Testis (tissue), 5 donors: ENCODE measurements around the gene TFF1. TPM values are rescaled to one million over a fixed set of nuclear protein-coding genes. Genes with fewer than 3 reads are reported as not detected.

Source experiments
- DNase-seq: peaks from one replicate; pipeline ENCODE4 v3.0.0-alpha.2; 2019
- H3K27ac ChIP-seq, 2 donors: fragments of 200-600 bp; sonication (generic); one replicate each; pipeline ENCODE4 v1.5.1; 2019
- H3K27me3 ChIP-seq: fragments of 200-600 bp; sonication (generic); one replicate; pipeline ENCODE4 v1.5.1; 2019
- H3K36me3 ChIP-seq: fragments of 200-600 bp; sonication (generic); one replicate; pipeline ENCODE4 v1.5.1; 2017; ENCODE audit warnings: low read depth; ENCODE audit errors: missing control alignments
- H3K4me1 ChIP-seq: fragments of 200-600 bp; sonication (generic); one replicate; pipeline ENCODE4 v1.5.1; 2019
- H3K4me3 ChIP-seq, 2 donors: fragments of 200-600 bp; sonication (generic); one replicate each; pipeline ENCODE4 v1.5.1; 2017 to 2019
- H3K9me3 ChIP-seq: fragments of 200-600 bp; sonication (generic); one replicate; pipeline ENCODE4 v1.5.1; 2017
- CTCF ChIP-seq, 3 experiments: fragments of 450-650 bp in 2 of 3; fragments of 200-600 bp in 1 of 3; sonication (generic) in 1 of 3; IDR thresholded peaks; one replicate each; pipeline ENCODE4 v1.5.1; 2016 to 2019; ENCODE audit warnings: antibody characterized with exemption in 3 of 3, mild to moderate bottlenecking in 2 of 3, moderate library complexity in 1 of 3
- POLR2A ChIP-seq: fragments of 450-650 bp; IDR thresholded peaks from one replicate; pipeline ENCODE4 v1.6.1; 2017; ENCODE audit warnings: antibody characterized with exemption, mild to moderate bottlenecking, moderate library complexity
- whole genome bisulfite sequencing, 2 donors: methylation state at CpG; one replicate each; pipeline ENCODE4 v1.1.5; 2018; 5-methylcytosine and 5-hydroxymethylcytosine counted together
- intact Hi-C: fragments of 100-400 bp; cut with DNase I; formaldehyde crosslinking; loops from one replicate; pipeline ENCODE4 v1.15.1; 2023; ENCODE audit warnings: low total_unique reads
- long read RNA-seq, 2 donors: transcript quantifications; one replicate each; lab custom pipeline, GENCODE V29; 2026
- polyA plus RNA-seq: library from polyadenylated mRNA; stranded (reverse); fragments of 350-450 nt; fragmentation: Illumina TruSeq; extraction: RNeasy Lipid Tissue Mini Kit (QIAGEN cat#74804); gene quantifications from one replicate; pipeline ENCODE4 v1.2.3, GENCODE V29; 2014; ENCODE audit warnings: low read depth, low replicate concordance; ENCODE audit not compliant: insufficient read depth
- total RNA-seq, 2 donors: library from RNA; depleted of rRNA; stranded (reverse); fragments of >200 nt; gene quantifications; one replicate each; pipeline ENCODE4 v1.2.3, GENCODE V29; 2016

TFF1 gene
- not detected for total RNA-seq
- not detected for polyA plus RNA-seq
- long read RNA-seq, donor 1 = 0 reads
- long read RNA-seq, donor 2, partial matches to known transcripts = 0 of 1 reads
- long read RNA-seq, donor 2, other reads (novel, unspliced or antisense) = 0 of 1 reads

DNA sequence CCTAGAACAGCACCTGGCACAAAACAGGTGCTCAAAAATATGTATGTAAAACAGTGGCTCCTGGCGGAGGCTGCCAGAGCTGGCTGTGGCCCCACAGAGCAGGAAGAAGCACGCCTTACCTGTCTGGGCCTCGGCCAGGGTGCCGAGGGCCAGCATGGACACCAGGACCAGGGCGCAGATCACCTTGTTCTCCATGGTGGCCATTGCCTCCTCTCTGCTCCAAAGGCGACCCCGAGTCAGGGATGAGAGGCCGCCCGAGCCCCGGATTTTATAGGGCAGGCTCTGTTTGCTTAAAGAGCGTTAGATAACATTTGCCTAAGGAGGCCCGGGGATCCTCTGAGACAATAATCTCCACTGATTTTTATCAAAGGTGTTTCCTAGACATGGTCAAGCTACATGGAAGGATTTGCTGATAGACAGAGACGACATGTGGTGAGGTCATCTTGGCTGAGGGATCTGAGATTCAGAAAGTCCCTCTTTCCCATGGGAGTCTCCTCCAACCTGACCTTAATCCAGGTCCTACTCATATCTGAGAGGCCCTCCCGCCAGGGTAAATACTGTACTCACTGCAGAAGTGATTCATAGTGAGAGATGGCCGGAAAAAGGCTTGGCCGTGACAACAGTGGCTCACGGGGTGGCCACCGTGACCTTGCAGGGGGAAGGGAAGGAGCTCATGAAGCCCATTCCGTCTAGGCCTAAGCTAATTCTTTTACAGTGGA is at the start of gene TFF1:
TFF1 (minus strand) TSS at position 244 of the 719 bp plus-strand sequence; CDS start at position 204, 40 bp downstream.
- 78 to 88% methylated on average over 11 to 19 of the region's 19 CpGs for WGBS, 2 donors
- Histone ChIP-seq H3K36me3 (no peaks in the 10 kb centered on the region), H3K4me1 (no peaks in the 10 kb centered on the region), H3K27ac (no peak within 1 kb of the TSS), H3K4me3 (no peak within 1 kb of the TSS), H3K27me3 (no peaks in the 10 kb centered on the region), H3K9me3 (no peaks in the 10 kb centered on the region)
- DNase-seq = no peak
- intact Hi-C loops = no loop called here
- no peak for TF ChIP-seq POLR2A
- no peak for TF ChIP-seq CTCF (IDR thresholded peaks at IDR 0.05)

DNA sequence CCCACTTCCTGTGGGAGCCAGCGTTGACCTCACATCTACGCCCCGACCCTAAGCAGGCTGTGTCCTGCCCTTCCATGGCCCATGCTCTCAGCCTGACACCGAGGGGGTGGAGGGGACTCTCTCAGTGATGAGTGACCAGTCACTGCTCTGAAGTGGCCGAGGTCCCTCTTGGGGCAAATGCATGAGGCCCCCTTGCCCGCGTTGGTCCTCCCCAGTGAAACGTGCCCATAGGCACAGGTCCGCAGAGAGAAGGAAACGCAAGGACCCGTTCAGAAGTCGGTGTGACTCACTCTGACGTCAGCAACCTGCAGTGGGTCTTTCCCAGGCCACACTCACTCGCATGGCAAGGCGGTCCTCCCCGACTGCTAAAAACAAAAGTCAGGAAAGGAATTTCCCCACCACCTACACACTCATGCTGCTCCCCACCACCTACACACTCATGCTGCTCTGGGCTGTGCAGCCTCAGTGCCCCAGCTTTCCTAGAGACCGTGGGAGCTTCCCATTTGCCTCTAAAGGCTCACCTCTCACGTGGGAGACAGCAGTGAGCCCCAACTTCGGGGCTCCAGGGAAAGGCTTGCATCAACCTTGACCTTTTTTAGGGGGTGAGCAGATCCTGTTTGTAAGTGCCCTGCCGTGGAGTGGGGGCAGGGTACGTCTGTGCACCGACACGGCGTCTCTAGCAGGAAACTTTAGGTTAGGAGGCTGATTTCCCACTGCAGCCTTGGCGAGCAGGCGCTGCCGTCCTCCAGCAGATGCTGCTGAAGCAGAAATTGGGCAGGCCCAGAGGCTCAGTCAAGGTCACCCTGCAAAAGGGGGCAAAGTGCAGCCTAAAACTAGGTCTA is 48.8 kb upstream of the TFF1 start:
- Histone ChIP-seq H3K27ac (no peak overlapping the region), H3K27me3 (no peaks in the 10 kb centered on the region), H3K36me3 (no peaks in the 10 kb centered on the region), H3K4me1 (peaks cover 7% of the 10 kb centered on the region), H3K9me3 (no peaks in the 10 kb centered on the region), H3K4me3 (no peak overlapping the region)
- WGBS, 2 donors = 52 to 61% methylated on average over 20 to 27 of the region's 27 CpGs
- DNase-seq = peak; percentile 37
- TF ChIP-seq POLR2A (no peak), CTCF (IDR thresholded peaks at IDR 0.05) (no peak)
- intact Hi-C loops = no loop called here

GRCh38 chr21:42414553-42414927 is 48.2 kb upstream of the TFF1 start:
- Histone ChIP-seq H3K27ac (no peak overlapping the region), H3K27me3 (no peaks in the 10 kb centered on the region), H3K9me3 (no peaks in the 10 kb centered on the region), H3K36me3 (no peaks in the 10 kb centered on the region), H3K4me1 (peaks cover 7% of the 10 kb centered on the region), H3K4me3 (no peak overlapping the region)
- WGBS, 2 donors = 94 to 96% methylated on average over 7 to 8 of the region's 8 CpGs
- no peak for DNase-seq
- intact Hi-C loops = no loop called here
- no peak for TF ChIP-seq CTCF (IDR thresholded peaks at IDR 0.05)
- TF ChIP-seq POLR2A = no peak

DNA sequence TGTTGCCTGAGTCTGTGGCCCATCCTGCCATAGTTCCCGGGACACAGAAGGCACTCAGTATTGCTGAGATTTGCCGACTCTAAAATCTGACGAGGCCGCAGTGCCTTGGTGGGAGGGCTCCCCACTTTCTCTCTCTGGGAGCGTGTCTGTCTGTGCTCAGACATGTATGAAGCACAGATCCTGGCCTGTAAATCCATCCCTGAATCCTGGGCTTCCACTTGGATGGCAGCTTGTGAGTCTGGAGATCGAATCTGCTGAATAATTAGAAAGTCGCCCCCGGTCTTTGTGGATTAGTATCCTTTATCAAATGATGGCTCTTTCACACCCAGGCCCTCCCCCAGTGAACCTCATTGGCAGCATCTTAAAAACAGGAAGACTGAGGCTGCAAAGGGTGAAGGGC is 47.7 kb upstream of the TFF1 start:
- Histone ChIP-seq H3K27ac (no peak overlapping the region), H3K36me3 (no peaks in the 10 kb centered on the region), H3K27me3 (no peaks in the 10 kb centered on the region), H3K9me3 (no peaks in the 10 kb centered on the region), H3K4me1 (peaks cover 7% of the 10 kb centered on the region), H3K4me3 (no peak overlapping the region)
- TF ChIP-seq CTCF (IDR thresholded peaks at IDR 0.05) = no peak
- no peak for TF ChIP-seq POLR2A
- WGBS, 2 donors = 92 to 97% methylated on average over 8 of the region's 8 CpGs
- no peak for DNase-seq
- intact Hi-C loops = no loop called here
